HK-2 (cell line): ENCODE measurements around the gene TMEM178B.
A peak's percentile ranks its signal among the peaks of the same experiment; 100 is the strongest.
"Not testable (repeated sequence)": the region's sequence is repeated elsewhere in the genome, so short reads cannot be mapped to it uniquely, and the experiment has no call there.

ENCODE experiments used
- DNase-seq: peaks from one replicate; pipeline ENCODE4 v3.0.0-alpha.2; 2018; ENCODE audit not compliant: unreplicated experiment

Gene TMEM178B

DNA sequence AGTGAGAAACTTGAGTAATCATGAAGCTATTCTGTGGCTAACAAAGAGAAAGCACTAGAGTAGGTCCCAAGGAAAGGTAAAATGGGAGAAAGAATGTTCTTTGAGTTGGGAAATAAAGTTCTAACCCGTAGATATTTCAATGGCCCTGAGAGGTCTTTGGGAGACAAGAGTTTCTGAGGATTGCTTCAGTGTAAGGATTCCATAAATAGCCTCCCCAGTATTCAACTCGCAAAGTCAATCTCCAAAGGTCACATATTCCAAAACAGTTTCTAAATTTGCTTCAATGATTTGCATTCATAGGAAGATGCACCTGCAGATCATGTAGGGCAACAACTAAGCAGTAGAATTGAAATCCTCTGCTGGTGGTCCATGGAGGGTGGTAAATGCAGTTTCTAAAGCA is 238.5 kb downstream of the TMEM178B start:
- DNase-seq = no peak

DNA sequence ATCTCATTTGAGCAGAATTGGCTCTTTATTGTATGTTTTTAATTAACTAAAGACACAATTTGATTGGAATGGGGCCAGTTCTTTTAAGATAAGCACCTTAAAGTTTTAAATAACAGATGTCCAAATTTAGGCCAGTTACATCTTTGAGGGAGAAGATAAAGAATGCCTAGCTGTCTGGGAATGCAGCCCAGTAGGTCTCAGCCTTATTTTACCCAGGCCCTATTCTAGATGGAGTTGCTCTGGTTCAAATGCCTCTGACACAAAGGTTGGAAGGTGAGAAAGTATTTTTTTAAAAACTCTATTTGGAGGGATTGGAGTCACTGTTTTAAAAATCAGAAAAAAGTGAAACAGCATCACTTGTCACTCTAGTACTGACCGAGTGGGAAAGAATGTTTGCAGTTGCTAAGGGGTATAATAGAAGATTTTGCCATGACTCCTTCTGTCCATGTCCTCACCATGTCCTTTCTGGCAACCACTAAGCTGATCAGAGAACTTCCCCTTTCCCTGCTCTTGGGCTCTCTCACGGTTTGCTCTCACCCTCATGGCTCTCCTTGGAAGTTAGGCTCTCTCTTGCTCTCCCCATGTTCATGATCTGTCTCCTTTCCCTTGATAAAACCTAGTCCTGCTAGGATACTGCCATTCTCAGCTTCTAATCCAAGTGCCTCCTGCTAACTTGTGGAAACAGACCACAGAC is 239.1 kb downstream of the TMEM178B start:
- no peak for DNase-seq

DNA sequence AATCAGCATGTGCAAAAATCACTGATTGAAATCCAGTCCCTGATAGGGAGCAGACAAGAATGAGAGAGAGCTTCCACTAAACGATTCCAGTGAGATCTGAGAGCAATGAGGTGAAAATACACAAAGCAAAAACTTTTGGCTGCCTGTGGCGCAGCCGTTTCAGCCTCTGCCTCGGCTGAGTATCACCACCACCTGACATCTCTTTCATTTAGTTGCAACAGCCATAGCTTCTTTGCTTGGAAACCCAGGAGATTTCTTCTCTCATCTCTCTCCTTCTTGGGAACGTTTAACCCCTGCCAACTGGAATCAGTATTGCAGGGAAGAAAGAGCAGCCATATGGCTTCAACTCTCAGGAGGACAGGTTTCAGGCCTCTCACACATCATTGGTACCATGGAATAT is 240.0 kb downstream of the TMEM178B start:
- no peak for DNase-seq

DNA sequence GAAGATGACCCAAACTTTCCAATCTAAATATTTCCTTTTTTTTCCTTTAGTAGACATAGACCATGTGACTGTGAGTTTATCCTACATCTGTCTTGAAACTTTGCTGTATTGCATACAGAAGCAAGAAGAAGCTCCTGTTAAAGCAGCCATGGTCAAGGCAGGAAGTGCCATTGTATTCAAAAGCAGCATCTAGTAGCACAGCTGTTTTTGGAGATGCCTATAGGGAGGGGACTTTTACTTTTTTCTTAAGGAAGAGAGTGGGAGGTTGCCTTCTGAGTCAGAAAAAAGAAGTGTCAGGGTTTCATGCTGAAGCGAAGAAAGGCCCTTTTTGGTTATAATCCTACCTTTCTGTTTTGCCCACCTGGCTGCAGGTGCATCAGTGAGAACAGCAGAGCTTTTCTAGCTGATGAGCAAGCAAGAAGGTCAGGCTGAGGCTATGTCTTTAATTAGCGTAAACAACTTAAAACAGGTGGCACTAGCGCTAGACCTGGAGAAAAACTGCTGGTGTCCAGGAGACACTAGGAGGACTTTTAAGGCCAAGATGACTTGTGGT is 243.2 kb downstream of the TMEM178B start:
- no peak for DNase-seq

DNA sequence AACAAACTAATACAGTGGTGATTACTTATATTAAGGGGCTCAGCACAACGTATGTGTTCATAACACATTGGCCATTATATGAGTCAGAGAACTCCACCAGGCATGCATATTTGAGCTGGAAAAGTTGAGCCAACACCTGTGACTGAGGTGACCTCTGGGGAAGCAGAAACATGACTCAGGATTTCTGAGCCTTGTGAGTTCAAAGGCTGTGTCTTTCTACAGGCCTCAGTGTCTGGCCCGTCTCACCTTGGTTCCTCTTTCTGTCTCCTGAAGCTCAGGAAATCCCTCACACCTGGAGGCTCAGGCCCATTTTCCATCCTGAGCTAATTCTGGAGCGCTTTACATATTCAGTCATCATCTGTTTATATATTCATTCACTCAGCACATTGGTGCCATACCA is 246.4 kb downstream of the TMEM178B start:
- DNase-seq = no peak

DNA sequence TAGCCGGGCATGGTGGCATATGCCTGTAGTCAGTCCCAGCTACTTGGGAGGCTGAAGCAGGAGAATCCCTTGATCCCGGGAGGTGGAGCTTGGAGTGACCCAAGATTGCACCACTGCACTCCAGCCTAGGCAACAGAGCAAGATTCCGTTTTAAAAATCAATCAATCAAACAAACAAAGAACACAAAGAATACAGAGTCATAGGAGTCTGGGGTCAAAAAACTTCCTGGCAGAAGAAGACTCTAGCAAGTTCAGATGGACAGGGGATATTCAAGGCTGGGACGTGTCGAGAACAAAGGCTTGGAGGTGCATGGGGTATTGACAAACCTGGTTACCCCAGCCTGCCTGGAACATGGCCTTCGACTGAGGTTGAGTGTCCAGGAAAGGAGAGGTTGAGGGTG is 248.5 kb downstream of the TMEM178B start:
- DNase-seq = no peak

DNA sequence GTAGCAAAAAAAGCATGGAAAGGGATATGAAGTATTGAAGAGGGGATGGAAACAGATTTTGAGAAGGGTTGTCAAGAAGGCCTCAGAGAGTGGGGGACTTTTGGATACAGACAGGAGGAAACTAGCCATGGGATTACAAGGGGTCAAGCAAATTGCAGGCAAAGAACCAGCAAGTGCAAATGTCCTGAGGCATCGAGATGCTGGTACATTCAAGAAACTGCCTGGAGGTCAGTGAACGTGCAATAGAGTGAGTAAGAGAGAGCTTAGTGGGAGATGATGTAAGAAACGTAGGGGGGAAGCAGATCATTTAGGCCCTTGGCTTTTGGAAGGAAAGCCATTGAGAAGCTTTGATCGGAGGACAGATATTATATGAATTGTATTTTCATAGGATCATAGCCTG is 250.0 kb downstream of the TMEM178B start:
- no peak for DNase-seq

DNA sequence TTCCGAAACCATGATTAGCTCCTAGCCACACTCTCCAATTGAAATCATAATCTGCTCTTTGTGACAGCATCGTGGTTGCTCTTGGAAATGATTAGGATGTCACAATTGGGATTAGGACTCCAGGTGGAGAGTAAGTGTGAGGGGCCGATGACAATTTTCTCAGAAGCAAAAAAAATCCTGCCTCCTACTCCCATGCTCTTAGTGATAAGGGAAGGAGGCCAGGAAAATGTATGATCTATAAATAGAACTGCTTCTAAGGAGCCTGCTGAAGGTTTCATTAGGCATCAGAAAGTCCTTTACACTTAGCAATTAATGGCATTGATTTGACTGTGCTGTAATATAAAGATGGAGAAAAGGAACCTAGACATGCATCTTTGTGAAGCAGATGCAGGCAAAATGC is 251.0 kb downstream of the TMEM178B start:
- no peak for DNase-seq

DNA sequence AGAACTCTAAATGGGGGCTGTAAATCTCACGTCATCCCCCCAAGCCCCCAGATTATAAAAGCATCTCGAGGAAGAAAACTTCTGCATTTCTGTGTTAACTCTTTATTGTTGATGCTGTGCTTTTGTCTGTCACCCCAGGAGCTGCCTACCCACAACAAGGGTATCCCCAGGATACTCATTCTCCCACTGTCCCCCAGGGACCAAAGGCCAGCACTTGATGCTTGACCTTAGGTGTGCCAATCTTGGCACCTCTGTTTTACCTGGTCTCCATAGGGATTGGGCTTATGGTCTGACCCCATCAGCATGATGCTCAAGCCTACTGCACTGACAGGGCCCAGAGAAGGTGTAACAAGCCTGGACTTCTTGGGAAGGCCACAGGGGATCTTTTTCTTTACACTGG is 251.4 kb downstream of the TMEM178B start:
- no peak for DNase-seq

DNA sequence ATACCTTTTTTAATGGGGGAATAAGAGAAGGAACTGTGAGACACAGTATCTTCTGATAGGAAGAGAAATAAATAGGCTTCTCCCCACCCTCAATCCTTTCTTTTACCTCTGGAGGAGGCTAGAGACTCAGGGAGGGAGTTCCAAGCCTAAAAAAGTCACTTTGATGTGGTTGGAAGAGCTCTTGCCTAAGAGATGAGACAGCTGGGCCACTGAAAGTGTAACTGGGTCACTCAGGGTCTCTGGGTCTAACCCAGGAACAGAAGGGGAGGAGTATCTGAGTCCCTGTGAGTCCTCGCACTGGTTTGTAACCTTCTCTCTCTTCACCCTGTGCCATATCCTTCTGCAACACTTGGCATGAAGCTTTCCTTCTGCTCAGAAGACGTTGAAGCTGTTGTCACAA is 254.4 kb downstream of the TMEM178B start:
- DNase-seq = no peak

DNA sequence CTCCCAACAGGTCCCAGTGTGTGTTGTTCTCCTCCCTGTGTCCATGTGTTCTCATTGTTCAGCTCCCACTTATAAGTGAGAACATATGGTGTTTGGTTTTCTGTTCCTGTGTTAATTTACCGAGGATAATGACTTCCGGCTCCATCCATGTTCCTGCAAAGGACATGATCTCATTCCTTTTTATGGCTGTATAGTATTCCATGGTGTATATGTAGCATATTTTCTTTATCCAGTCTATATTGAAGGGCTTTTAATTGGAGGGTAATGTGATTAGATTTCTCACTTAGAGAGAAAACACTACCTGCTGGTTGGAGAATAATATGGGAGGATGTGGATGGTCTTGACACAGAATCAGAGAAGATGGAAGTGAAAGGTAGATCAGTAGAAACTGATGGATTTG is 256.4 kb downstream of the TMEM178B start:
- not testable (repeated sequence) for DNase-seq

DNA sequence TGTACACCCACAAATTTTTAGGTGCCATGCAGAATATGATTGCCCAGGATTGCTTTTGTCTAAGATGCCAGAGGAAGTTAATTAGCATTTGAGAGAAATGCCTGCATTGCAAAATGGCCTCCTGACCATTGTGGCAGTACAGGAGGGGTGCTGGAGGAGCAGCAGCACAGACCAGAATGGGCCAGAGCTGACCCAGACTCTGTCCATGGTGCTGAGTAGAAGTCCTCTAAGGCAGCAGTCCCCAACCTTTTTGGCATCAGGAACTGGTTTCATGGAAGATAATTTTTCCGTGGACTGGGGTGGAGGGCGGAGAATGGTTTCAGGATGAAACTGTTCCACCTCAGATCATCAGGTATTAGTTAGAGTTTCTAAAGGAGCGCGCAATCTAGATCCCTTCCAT is 259.6 kb downstream of the TMEM178B start:
- no peak for DNase-seq

DNA sequence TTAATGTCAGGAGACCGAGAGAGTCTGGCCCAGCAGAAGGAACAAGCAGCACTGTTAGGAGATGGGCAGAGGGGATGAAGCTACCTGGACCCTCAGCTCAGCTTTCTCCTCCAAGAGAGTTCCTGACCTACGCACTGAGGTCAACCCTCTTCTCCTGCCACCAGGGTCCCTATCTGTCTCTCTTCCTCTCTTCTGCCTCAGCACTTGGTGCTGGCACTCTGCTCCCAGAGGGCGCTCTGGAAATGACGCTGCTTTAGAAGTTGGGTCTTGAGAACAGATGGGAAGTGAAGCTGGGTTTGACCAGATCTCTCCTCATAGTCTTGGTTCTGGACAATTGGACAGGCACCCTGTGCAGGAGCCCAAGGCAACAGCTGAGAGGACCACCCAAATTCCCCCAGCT is 261.3 kb downstream of the TMEM178B start:
- DNase-seq = no peak

DNA sequence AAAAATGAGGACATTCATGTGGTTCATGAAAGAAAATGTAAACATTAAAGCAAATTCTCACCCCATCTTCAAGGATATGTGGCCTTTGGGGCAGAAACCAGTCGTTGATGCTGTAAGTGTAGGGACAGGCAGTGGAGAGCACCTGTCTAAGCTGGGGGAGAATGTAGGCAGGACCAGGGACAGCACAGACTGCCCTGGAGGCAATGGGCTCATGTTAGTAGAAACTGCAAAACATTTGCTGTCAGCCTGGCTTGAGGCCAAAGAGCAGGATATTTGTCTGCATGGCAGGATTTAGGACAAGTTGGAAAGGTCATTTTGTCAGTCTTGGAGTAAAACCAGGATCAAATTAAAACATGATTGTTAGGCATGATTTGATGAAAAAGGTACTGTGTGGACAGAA is 265.7 kb downstream of the TMEM178B start:
- no peak for DNase-seq

DNA sequence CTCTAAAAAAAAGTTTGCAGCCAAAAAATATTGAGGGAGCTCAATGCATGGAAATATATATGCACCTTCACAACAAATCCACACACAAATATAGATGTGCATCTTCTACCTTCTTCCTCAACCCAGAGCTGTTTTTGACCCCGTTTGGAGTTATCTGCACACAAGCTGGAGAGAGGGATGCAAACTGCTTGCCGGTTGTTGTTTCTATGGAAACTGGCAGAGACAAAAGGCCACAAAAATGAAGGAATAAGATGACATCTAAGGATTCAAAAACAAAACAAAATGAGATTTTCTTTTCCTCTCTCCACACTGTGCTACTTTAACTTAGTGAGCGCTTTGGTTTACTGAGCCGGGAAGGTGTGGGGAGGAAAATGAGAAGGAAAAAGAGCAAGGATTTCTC is 267.1 kb downstream of the TMEM178B start:
- no peak for DNase-seq

DNA sequence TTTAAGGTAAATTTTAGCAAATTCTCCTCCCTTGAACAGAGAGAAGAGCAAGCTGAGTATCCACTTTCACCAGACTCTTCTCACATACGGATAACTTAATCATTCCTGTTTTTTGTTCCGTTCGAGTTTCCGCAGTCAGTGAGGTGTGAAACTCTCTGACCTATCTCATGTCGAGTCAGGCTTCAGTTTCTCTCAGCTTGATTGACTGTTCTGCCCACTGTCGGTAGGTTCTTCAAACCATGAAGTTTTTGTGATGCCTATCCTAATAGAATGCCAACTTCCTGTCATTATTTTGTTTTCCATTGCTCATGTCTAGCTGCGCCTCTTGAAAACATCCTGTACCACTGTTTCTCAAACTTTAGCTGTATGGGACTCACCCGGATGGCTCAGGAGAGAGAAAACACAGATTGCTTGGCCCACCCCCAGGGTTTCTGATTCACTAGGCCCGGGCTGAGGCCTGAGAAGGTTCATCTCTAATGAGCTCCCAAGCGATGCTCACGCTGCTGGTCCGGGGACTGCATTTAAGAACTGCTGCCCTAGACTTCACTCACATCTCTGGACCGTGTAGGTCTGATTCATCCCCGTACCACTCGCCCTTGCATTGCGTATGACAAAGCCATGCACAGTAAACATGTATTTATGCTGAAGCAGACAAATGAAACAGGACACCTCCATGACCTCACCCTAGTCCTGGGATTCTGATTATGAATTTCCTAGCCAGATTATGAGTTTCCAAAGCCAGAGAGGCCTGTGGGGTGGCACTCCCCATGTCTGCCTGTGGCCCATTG is 269.0 kb downstream of the TMEM178B start:
- peak; percentile 36 for DNase-seq

DNA sequence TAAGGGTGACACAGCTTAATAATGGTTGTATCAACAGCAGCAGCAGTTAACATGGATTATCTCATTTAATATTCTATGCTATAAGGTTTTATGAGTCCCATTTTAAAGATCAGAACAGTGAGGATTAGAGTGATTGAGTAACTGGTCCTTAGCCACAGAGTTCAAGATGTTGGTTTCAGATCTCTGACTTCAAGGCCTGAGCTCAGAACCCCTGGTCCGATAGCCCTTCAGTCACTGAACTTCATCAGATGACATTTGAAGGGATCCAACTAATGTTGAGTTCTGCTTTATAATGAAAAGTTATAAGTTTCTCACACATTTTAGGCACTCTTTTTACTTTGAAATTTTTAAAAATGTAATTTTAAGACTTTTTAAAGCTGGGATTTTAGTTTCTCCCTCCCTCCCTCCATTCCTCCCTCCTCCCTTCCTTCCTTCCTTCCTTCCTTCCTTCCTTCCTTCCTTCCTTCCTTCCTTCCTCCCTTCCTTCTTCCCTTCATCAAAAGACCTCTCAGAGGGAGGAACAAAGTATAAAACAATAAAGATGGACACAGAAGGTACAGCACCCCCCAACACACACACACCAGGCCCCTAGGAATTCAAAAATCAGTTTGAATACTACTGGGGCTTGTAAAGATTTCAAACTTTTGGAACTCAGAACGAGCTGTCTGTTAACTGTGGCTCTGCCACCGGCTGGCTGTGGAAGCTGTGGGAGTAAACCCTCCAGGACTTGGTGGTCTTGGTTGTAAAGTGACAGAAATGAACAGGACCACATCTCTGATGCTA is 270.5 kb downstream of the TMEM178B start:
- DNase-seq = no peak

DNA sequence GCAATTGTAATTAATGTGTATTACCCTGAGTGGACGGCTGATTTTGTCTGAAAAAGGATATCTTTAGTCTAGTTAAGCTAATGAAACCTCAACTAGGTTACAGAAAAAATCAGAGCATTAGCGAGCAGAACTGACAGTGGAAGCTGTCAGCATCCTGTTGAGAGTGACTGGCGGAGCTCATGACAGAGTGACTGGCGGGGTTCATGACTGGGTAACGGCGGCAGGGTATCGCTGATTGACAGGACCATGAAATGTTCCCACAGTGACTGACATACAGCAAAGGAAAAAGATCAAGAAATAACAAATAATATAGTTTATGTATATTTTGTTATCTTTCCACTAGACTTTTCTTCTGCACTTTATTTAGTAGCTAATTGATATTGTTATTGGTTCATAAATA is 274.9 kb downstream of the TMEM178B start:
- DNase-seq = no peak

DNA sequence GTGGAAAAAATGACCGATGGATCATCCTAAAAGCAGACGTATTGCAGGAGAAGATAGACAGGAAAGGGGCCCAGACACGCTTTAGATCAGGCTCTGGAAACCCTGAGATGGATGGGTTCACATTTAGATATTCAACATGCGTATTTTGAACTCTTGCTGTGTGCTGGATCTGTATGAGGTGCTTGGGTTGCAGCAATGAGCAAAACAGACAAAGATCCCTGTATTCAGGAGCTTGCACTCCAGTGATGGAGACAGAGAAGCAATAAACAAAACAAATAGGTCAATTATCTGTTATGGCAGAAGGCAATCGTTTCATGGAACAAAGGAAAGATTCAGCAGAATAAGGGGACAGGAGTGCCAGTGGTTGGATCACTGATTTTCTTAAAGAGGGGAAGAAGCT is 275.5 kb downstream of the TMEM178B start:
- no peak for DNase-seq

DNA sequence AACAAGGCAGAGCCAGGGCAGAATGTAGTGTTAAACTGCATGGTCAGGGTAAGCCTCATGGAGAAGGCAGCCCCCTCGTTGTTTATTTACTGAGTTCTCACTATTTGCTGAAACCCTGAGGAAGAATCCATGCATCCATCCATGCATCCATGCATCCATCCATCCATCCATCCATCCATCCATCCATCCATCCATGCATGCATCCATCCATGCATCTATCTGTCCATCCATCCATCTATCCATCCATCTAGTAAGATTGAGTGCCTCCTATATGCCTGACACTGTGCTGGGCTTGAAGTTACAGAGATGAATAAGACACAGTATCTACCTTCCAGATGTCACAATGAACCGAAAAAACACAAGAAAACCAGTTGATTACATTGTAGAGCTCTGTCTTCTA is 275.9 kb downstream of the TMEM178B start:
- DNase-seq = no peak

DNA sequence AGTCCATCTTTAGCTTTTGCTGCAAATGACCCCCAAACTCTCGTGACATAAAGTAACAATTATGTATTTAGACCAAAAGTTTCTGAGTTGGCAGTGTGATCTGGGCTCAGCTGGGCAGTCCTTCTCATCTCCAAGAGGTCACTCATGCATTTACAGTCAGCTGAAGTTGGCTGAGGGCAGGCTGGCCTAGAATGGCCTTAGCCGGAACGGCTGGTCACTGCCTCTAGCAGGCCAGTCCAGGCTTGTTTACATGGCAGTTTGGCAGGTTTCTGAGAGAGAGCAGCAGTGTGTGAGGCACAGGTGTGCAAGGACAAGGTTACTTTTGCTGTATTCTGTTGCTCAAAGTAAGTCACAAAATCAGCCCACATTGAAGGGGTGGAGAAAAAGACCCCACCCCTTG is 277.3 kb downstream of the TMEM178B start:
- DNase-seq = no peak

DNA sequence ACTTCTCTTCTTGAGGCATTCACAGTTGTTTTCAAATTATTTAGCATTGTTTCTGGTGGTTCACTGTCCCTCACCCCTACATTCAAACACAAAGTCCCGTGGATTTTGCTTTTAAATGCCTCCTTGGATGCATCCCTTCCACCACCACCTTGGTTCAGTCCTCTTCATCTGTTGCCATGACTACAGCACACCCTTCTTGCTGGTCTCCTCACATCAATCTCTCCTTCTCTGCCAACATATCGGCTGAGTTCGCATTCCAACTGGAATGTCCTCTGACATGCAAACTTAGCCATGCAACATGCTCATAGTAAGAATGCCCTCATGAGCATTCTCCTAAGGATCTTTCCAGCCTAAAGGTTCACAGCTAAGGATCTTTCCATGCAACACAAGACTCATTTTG is 279.1 kb downstream of the TMEM178B start:
- no peak for DNase-seq

DNA sequence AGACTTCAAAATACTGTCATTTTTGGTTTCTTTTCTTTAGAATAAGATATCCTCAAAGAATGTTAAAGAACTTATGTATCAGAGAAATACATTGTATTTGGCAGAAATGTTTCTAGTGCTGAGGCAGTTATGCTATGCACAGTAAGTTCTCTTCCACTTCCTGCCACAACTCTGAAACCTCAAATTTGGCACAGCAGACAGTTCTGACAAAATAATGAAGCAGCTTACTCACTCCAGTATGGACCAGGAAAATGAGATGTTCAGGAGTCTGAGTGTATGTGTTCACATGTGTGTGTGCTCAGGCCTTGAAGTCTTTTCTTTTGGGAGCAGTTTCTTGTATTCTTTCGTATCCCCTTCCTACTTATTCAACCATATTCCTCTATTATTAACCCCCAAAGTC is 280.4 kb downstream of the TMEM178B start:
- no peak for DNase-seq
